Measurements from ENCODE around the gene PCDHB14. TPM values are rescaled to one million over a fixed set of nuclear protein-coding genes. Genes with fewer than 3 reads are reported as not detected.
"Not testable (repeated sequence)": the region's sequence is repeated elsewhere in the genome, so short reads cannot be mapped to it uniquely, and the experiment has no call there.

PCDHB14 gene
- total and polyA plus RNA-seq, 2 donors (not counting 1 experiment from before 2014, with no cell fraction given) = not detected

DNA sequence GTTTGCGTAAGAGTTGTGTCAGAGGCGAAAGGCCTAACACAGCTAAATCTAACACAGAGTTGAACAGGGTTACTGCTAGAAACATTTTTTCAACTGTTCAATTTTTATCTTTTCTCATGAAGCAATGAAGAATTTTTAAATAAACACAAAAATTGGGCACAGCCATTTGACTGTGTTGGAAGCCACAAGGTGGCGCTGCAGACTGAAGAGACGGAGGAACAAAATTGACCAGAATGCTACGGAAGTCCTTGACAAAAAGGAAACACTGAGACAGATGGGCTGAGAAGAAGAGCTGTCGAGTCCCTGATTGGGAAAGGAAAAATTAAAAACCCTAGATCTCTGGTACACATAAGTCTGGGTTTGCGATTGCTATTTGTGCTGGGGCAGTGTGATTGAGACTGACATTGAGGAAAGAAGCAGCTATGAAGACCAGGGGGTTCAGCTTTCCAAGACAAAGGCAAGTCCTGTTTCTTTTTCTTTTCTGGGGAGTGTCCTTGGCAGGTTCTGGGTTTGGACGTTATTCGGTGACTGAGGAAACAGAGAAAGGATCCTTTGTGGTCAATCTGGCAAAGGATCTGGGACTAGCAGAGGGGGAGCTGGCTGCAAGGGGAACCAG lies 36.1 kb upstream of the PCDHB14 start, which contains the start of gene PCDHB9:
Gene PCDHB9 (plus strand): TSS at position 265 of the 616 bp plus-strand sequence. CDS start 158 bp downstream, at position 423.
- ChIA-PET POLR2A (no interaction called here), CTCF (interaction anchor here (0.7 to 2.0 kb wide), 3 partner anchors 377 to 382 kb away, joined by 3 to 6 read pairs (median 4); no protein-coding TSS in a partner anchor)
- no peak within 1 kb of the TSS for H3K27ac Mint-ChIP-seq
- H3K9me3 Mint-ChIP-seq (ENCODE audit: insufficient read depth) = no peaks in the 10 kb centered on the region
- H3K27me3 ChIP-seq (replicated peaks in 1 of 4; ENCODE audit: control extremely low read depth in 1 of 4, control insufficient read depth in 3 of 4, insufficient read depth in 4 of 4, low read length in 3 of 4) = peaks cover 0 to 11% (median 10%) of the 10 kb centered on the region in 4 experiments
- H4K20me1 ChIP-seq (ENCODE audit: control insufficient read depth, insufficient read depth, low read length, poor library complexity, severe bottlenecking) = no peaks in the 10 kb centered on the region
- no peak for TF ChIP-seq EZH2 (IDR thresholded peaks at IDR 0.05; ENCODE audit: borderline replicate concordance, insufficient read depth, low read depth, low read length, poor library complexity, severe bottlenecking)
- TF ChIP-seq CTCF (IDR thresholded peaks at IDR 0.05) = peak; percentile 47
- peaks cover 32% of the 10 kb centered on the region for H3K27me3 Mint-ChIP-seq
- no peak for ATAC-seq (ENCODE audit: low read depth)
- H3K4me1 ChIP-seq (ENCODE audit: control insufficient read depth in 2 of 2, insufficient read depth in 2 of 2, low read length in 2 of 2) = peaks cover 0 to 4% of the 10 kb centered on the region in 2 donors
- H3K4me3 ChIP-seq (ENCODE audit: control extremely low read depth in 1 of 5, extremely low read depth in 1 of 5, insufficient read depth in 1 of 5, low read depth in 2 of 5, low read length in 4 of 5) = peak within 1 kb of the TSS in 1 of 5 experiments; percentile 14
- H3K4me1 Mint-ChIP-seq = peaks cover 5% of the 10 kb centered on the region
- no peaks in the 10 kb centered on the region for H3K36me3 ChIP-seq (replicated peaks in 1 of 2; ENCODE audit: control extremely low read depth in 1 of 2, control insufficient read depth in 1 of 2, extremely low read depth in 1 of 2, insufficient read depth in 2 of 2, low read length in 1 of 2)
- H3K4me3 Mint-ChIP-seq = peak within 1 kb of the TSS; percentile 46
- 27% methylated on average over 7 of the region's 9 CpGs for WGBS (ENCODE audit: insufficient coverage)
- H3K4me2 ChIP-seq (replicated peaks; ENCODE audit: low read depth, low read length, poor library complexity, severe bottlenecking) = peak within 1 kb of the TSS; percentile 15
- H3K79me2 ChIP-seq (ENCODE audit: control insufficient read depth, insufficient read depth, low read length) = no peaks in the 10 kb centered on the region
- no peak within 1 kb of the TSS for H3K9ac ChIP-seq (ENCODE audit: low read length)
- H3K27ac ChIP-seq (ENCODE audit: low read length in 2 of 2) = no peak within 1 kb of the TSS
- peak; percentile 19 for DNase-seq
- H2AFZ ChIP-seq (ENCODE audit: insufficient read depth, low read depth, low read length, poor library complexity, severe bottlenecking) = peak within 1 kb of the TSS; percentile 33
- intact Hi-C loops (cut with micrococcal nuclease) = loop anchor here (10.0 kb wide), 1 partner anchor 378 kb away; no protein-coding TSS in a partner anchor
- peaks cover 0 to 33% (median 7%) of the 10 kb centered on the region in 3 donors for H3K9me3 ChIP-seq (ENCODE audit: control extremely low read depth in 1 of 3, control insufficient read depth in 2 of 3, insufficient read depth in 1 of 3, low read length in 2 of 3)

DNA sequence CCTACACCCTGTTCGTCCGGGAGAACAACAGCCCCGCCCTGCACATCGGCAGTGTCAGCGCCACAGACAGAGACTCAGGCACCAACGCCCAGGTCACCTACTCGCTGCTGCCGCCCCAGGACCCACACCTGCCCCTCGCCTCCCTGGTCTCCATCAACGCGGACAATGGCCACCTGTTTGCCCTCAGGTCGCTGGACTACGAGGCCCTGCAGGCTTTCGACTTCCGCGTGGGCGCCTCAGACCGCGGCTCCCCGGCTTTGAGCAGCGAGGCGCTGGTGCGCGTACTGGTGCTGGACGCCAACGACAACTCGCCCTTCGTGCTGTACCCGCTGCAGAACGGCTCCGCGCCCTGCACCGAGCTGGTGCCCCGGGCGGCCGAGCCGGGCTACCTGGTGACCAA lies 34.5 kb upstream of the PCDHB14 start:
- DNase-seq; H3K4me3 ChIP-seq (ENCODE audit: control extremely low read depth in 1 of 5, extremely low read depth in 1 of 5, insufficient read depth in 1 of 5, low read depth in 2 of 5, low read length in 4 of 5); H3K27ac ChIP-seq (ENCODE audit: low read length in 2 of 2); POLR2A ChIA-PET; H3K4me1 Mint-ChIP-seq; H4K20me1 ChIP-seq (ENCODE audit: control insufficient read depth, insufficient read depth, low read length, poor library complexity, severe bottlenecking); ATAC-seq (ENCODE audit: low read depth); H2AFZ ChIP-seq (ENCODE audit: insufficient read depth, low read depth, low read length, poor library complexity, severe bottlenecking); H3K9ac ChIP-seq (ENCODE audit: low read length); H3K36me3 ChIP-seq (replicated peaks in 1 of 2; ENCODE audit: control extremely low read depth in 1 of 2, control insufficient read depth in 1 of 2, extremely low read depth in 1 of 2, insufficient read depth in 2 of 2, low read length in 1 of 2); H3K27ac Mint-ChIP-seq; H3K4me3 Mint-ChIP-seq; H3K9me3 Mint-ChIP-seq (ENCODE audit: insufficient read depth); H3K79me2 ChIP-seq (ENCODE audit: control insufficient read depth, insufficient read depth, low read length); H3K4me1 ChIP-seq (ENCODE audit: control insufficient read depth in 2 of 2, insufficient read depth in 2 of 2, low read length in 2 of 2); H3K4me2 ChIP-seq (replicated peaks; ENCODE audit: low read depth, low read length, poor library complexity, severe bottlenecking); H3K27me3 ChIP-seq (replicated peaks in 1 of 4; ENCODE audit: control extremely low read depth in 1 of 4, control insufficient read depth in 3 of 4, insufficient read depth in 4 of 4, low read length in 3 of 4): not testable (repeated sequence)
- peaks cover 0 to 24% (median 6%) of the 10 kb centered on the region in 3 donors for H3K9me3 ChIP-seq (ENCODE audit: control extremely low read depth in 1 of 3, control insufficient read depth in 2 of 3, insufficient read depth in 1 of 3, low read length in 2 of 3)
- intact Hi-C loops (cut with micrococcal nuclease) = loop anchor here (10.0 kb wide), 1 partner anchor 376 kb away; no protein-coding TSS in a partner anchor
- CTCF ChIA-PET = interaction anchor here (1.6 kb wide), 1 partner anchor 378 kb away, joined by 4 read pairs; no protein-coding TSS in a partner anchor
- 53% methylated on average over 11 of the region's 37 CpGs for WGBS (ENCODE audit: insufficient coverage)
- peaks cover 26% of the 10 kb centered on the region for H3K27me3 Mint-ChIP-seq

DNA sequence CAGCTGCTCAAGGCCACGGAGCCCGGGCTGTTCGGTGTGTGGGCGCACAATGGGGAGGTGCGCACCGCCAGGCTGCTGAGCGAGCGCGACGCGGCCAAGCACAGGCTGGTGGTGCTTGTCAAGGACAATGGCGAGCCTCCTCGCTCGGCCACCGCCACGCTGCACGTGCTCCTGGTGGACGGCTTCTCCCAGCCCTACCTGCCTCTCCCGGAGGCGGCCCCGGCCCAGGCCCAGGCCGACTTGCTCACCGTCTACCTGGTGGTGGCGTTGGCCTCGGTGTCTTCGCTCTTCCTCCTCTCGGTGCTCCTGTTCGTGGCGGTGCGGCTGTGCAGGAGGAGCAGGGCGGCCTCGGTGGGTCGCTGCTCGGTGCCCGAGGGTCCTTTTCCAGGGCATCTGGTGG lies 34.0 kb upstream of the PCDHB14 start:
- H3K4me1 ChIP-seq (ENCODE audit: control insufficient read depth in 2 of 2, insufficient read depth in 2 of 2, low read length in 2 of 2); H3K9me3 Mint-ChIP-seq (ENCODE audit: insufficient read depth); CTCF ChIA-PET; H3K27ac ChIP-seq (ENCODE audit: low read length in 2 of 2); H3K27me3 ChIP-seq (replicated peaks in 1 of 4; ENCODE audit: control extremely low read depth in 1 of 4, control insufficient read depth in 3 of 4, insufficient read depth in 4 of 4, low read length in 3 of 4); H3K79me2 ChIP-seq (ENCODE audit: control insufficient read depth, insufficient read depth, low read length); H3K9ac ChIP-seq (ENCODE audit: low read length); POLR2A ChIA-PET; H4K20me1 ChIP-seq (ENCODE audit: control insufficient read depth, insufficient read depth, low read length, poor library complexity, severe bottlenecking); H3K4me3 Mint-ChIP-seq; H3K4me2 ChIP-seq (replicated peaks; ENCODE audit: low read depth, low read length, poor library complexity, severe bottlenecking); H3K4me1 Mint-ChIP-seq; ATAC-seq (ENCODE audit: low read depth); DNase-seq; H3K36me3 ChIP-seq (replicated peaks in 1 of 2; ENCODE audit: control extremely low read depth in 1 of 2, control insufficient read depth in 1 of 2, extremely low read depth in 1 of 2, insufficient read depth in 2 of 2, low read length in 1 of 2); H3K4me3 ChIP-seq (ENCODE audit: control extremely low read depth in 1 of 5, extremely low read depth in 1 of 5, insufficient read depth in 1 of 5, low read depth in 2 of 5, low read length in 4 of 5); H2AFZ ChIP-seq (ENCODE audit: insufficient read depth, low read depth, low read length, poor library complexity, severe bottlenecking); H3K27ac Mint-ChIP-seq: not testable (repeated sequence)
- peaks cover 25% of the 10 kb centered on the region for H3K27me3 Mint-ChIP-seq
- 53% methylated on average over 8 of the region's 35 CpGs for WGBS (ENCODE audit: insufficient coverage)
- intact Hi-C loops (cut with micrococcal nuclease) = loop anchor here (10.0 kb wide), 1 partner anchor 376 kb away; no protein-coding TSS in a partner anchor
- H3K9me3 ChIP-seq (ENCODE audit: control extremely low read depth in 1 of 3, control insufficient read depth in 2 of 3, insufficient read depth in 1 of 3, low read length in 2 of 3) = peaks cover 0 to 22% (median 6%) of the 10 kb centered on the region in 3 donors
